OCI-LY7 (cell line): ENCODE data around the gene XRCC4. TPM values are rescaled to one million over a fixed set of nuclear protein-coding genes. Genes with fewer than 3 reads are reported as not detected.
A peak's percentile ranks its signal among the peaks of the same experiment; 100 is the strongest.

Source experiments
- Bru-seq: library from RNA; stranded (reverse); fragments of 400-500 nt; gene quantifications from one replicate; lab custom pipeline; 2021; lab: Mats Ljungman, UMichigan
- BruChase-seq, 2 experiments: library from RNA; stranded (reverse); fragments of 400-500 nt; gene quantifications; one replicate each; lab custom pipeline; 2021; lab: Mats Ljungman, UMichigan
- BruUV-seq: library from RNA; stranded (reverse); fragments of 400-500 nt; replicated peaks from 2 replicates; lab custom pipeline; 2021; lab: Mats Ljungman, UMichigan
- CTCF ChIA-PET: fragments of 300-600 bp; sonication (Branson Sonifier 250); formaldehyde crosslinking; loops from one replicate; lab custom pipeline; 2022; ENCODE audit warnings: antibody characterized with exemption; ENCODE audit not compliant: unreplicated experiment; lab: Charles Lee
- POLR2A ChIA-PET: fragments of 300-600 bp; sonication (Branson Sonifier 250); formaldehyde crosslinking; loops from one replicate; lab custom pipeline; 2022; ENCODE audit warnings: antibody characterized with exemption; lab: Charles Lee
- DNase-seq: peaks from one replicate; pipeline ENCODE4 v3.0.0-alpha.2; 2015; ENCODE audit warnings: low spot score
- H2AFZ ChIP-seq: fragments of 200-600 bp; sonication (generic), shearing (Covaris generic); 2 replicates; pipeline ENCODE4 v1.6.1; 2014; ENCODE audit warnings: mild to moderate bottlenecking, antibody characterized with exemption, low read length, moderate library complexity
- H3K27ac ChIP-seq: fragments of 200-600 bp; sonication (generic); 2 replicates; pipeline ENCODE4 v1.5.1; 2014; ENCODE audit warnings: mixed run types, low read depth, mild to moderate bottlenecking, moderate library complexity, low read length, inconsistent platforms; ENCODE audit not compliant: poor library complexity, severe bottlenecking
- H3K36me3 ChIP-seq: fragments of 200-600 bp; sonication (generic); 2 replicates; pipeline ENCODE4 v1.6.1; 2014; ENCODE audit warnings: mild to moderate bottlenecking, antibody characterized with exemption, low read length, moderate library complexity, mixed read lengths; ENCODE audit not compliant: insufficient read depth
- H3K4me1 ChIP-seq: fragments of 200-600 bp; sonication (generic); 2 replicates; pipeline ENCODE4 v1.5.1; 2014; ENCODE audit warnings: mild to moderate bottlenecking, low read length; ENCODE audit not compliant: insufficient read depth, poor library complexity, severe bottlenecking
- H3K4me2 ChIP-seq: fragments of 200-600 bp; sonication (generic); 2 replicates; pipeline ENCODE4 v1.6.1; 2014; ENCODE audit warnings: mild to moderate bottlenecking, low read length
- H3K4me3 ChIP-seq: fragments of 200-600 bp; sonication (generic); 2 replicates; pipeline ENCODE4 v1.5.1; 2014; ENCODE audit warnings: mild to moderate bottlenecking, low read depth, low read length; ENCODE audit not compliant: poor library complexity, severe bottlenecking
- H3K79me2 ChIP-seq: fragments of 200-600 bp; sonication (generic); 2 replicates; pipeline ENCODE4 v1.6.1; 2016; ENCODE audit warnings: low read depth, mild to moderate bottlenecking, low read length, moderate library complexity, mixed read lengths; ENCODE audit not compliant: insufficient read depth
- H3K9me2 ChIP-seq: fragments of 200-600 bp; sonication (generic); 2 replicates; pipeline ENCODE4 v1.6.1; 2016; ENCODE audit warnings: mild to moderate bottlenecking, low read length, mixed read lengths; ENCODE audit not compliant: insufficient read depth
- H3K9me3 ChIP-seq: fragments of 200-600 bp; sonication (generic); 2 replicates; pipeline ENCODE4 v1.6.1; 2014; ENCODE audit warnings: mild to moderate bottlenecking, mixed run types, low read length, mixed read lengths
- H4K20me1 ChIP-seq: fragments of 200-600 bp; sonication (generic); 2 replicates; pipeline ENCODE4 v1.6.1; 2014; ENCODE audit warnings: mild to moderate bottlenecking, antibody characterized with exemption, low read length, moderate library complexity, mixed read lengths; ENCODE audit not compliant: insufficient read depth
- EZH2phosphoT487 ChIP-seq: fragments of 200-600 bp; sonication (generic); IDR thresholded peaks from 2 replicates; pipeline ENCODE4 v1.6.1; 2018; ENCODE audit warnings: low read depth, borderline replicate concordance, mild to moderate bottlenecking, mixed run types, antibody characterized with exemption, low read length, moderate library complexity, mixed read lengths
- intact Hi-C: fragments of 100-400 bp; cut with micrococcal nuclease; formaldehyde crosslinking; loops from one replicate; pipeline ENCODE4 v1.10.0; 2022; ENCODE audit not compliant: unreplicated experiment
- long read RNA-seq: library from polyadenylated mRNA; stranded (forward); transcript quantifications from one replicate; pipeline ENCODE4 v2.0.0, GENCODE V29; 2022
- total RNA-seq, 2 experiments: library from RNA; depleted of rRNA in 1 of 2; stranded (reverse); fragments of >200 nt in 1 of 2; shearing (Covaris generic) in 1 of 2; gene quantifications; 2 replicates each; pipeline ENCODE4 v1.2.3, GENCODE V29; 2014 to 2022
- TF ChIP-seq, protein P1 (sequence below): fragments of 200-600 bp; sonication (generic); conservative IDR thresholded peaks from 2 replicates; pipeline ENCODE4 v1.5.1; 2014; ENCODE audit warnings: mild to moderate bottlenecking, antibody characterized with exemption, low read length, moderate library complexity, mixed read lengths

Gene XRCC4
- 14.5 and 18.8 TPM in 2 replicates for total RNA-seq (2014; rRNA removed; shearing (Covaris generic))
- total RNA-seq (2022): 23.3 and 24.3 TPM in 2 replicates
- percentile 73 among the genes with signal in this experiment for Bru-seq, nascent RNA
- BruChase-seq, experiment 1, labeled RNA remaining after a 6-hour chase: percentile 51 among the genes with signal in this experiment
- BruChase-seq, experiment 2, labeled RNA remaining after a 2-hour chase: percentile 57 among the genes with signal in this experiment
- long read RNA-seq, transcript XRCC4-202 (8 exons, 1,579 nt): major isoform, 42 of 62 reads
- long read RNA-seq, partial matches to known transcripts: 9 of 62 reads
- long read RNA-seq, other reads (novel, unspliced or antisense): 4 of 62 reads

- Histone ChIP-seq H2AFZ (peak within 1 kb of the TSS; percentile 74; the same call in 1 of the 2 replicates), H3K27ac (peak within 1 kb of the TSS; percentile 76), H3K9me3 (no peaks in the 10 kb centered on the region), H4K20me1 (no peaks in the 10 kb centered on the region), H3K4me2 (peak within 1 kb of the TSS; percentile 89), H3K4me1 (peaks cover 14% of the 10 kb centered on the region), H3K79me2 (peaks cover 81% of the 10 kb centered on the region), H3K4me3 (peak within 1 kb of the TSS; percentile 80), H3K36me3 (peaks cover 30% of the 10 kb centered on the region), H3K9me2 (no peaks in the 10 kb centered on the region)
- BruUV-seq: TSS peak; percentile 75
- DNase-seq: peak; percentile 99
- ChIA-PET CTCF (no interaction called here), POLR2A (interaction anchor here (0.7 to 1.7 kb wide), 12 partner anchors 11 to 58 kb away, joined by 3 to 8 read pairs (median 3); no protein-coding TSS in a partner anchor)
- TF ChIP-seq EZH2phosphoT487: no peak
- TF ChIP-seq, protein P1, sequence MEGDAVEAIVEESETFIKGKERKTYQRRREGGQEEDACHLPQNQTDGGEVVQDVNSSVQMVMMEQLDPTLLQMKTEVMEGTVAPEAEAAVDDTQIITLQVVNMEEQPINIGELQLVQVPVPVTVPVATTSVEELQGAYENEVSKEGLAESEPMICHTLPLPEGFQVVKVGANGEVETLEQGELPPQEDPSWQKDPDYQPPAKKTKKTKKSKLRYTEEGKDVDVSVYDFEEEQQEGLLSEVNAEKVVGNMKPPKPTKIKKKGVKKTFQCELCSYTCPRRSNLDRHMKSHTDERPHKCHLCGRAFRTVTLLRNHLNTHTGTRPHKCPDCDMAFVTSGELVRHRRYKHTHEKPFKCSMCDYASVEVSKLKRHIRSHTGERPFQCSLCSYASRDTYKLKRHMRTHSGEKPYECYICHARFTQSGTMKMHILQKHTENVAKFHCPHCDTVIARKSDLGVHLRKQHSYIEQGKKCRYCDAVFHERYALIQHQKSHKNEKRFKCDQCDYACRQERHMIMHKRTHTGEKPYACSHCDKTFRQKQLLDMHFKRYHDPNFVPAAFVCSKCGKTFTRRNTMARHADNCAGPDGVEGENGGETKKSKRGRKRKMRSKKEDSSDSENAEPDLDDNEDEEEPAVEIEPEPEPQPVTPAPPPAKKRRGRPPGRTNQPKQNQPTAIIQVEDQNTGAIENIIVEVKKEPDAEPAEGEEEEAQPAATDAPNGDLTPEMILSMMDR: no peak
- intact Hi-C loops: loop anchor here (5.0 kb wide), 1 partner anchor 1105 kb away; the partner anchor contains the start of gene ATG10
Observed at GRCh38 chr5:83076742-83077661, at the start of gene XRCC4, which contains the start of gene TMEM167A. Gene XRCC4 (plus strand): TSS chr5:83077547. CDS start chr5:83104920, 27,373 bp downstream. Gene TMEM167A (minus strand): TSS chr5:83077394. CDS start chr5:83077323, 71 bp downstream.

GRCh38 chr5:83029912-83030311 lies 47.4 kb upstream of the XRCC4 start:
- no TSS peak for BruUV-seq
- ChIA-PET CTCF (no interaction called here), POLR2A (interaction anchor here (0.7 kb wide), 1 partner anchor 843 kb away, joined by 3 read pairs; no protein-coding TSS in a partner anchor)
- Histone ChIP-seq H3K36me3 (no peaks in the 10 kb centered on the region), H3K9me2 (no peaks in the 10 kb centered on the region), H3K4me1 (peaks cover 12% of the 10 kb centered on the region), H3K79me2 (no peaks in the 10 kb centered on the region), H3K9me3 (no peaks in the 10 kb centered on the region), H3K27ac (no peak overlapping the region), H3K4me2 (no peak overlapping the region), H2AFZ (no peak overlapping the region), H3K4me3 (no peak overlapping the region), H4K20me1 (no peaks in the 10 kb centered on the region)
- no peak for DNase-seq
- intact Hi-C loops: no loop called here
- no peak for TF ChIP-seq EZH2phosphoT487
- TF ChIP-seq, protein P1: no peak
